Measurements from ENCODE around the gene DYSF.

DYSF gene

DNA sequence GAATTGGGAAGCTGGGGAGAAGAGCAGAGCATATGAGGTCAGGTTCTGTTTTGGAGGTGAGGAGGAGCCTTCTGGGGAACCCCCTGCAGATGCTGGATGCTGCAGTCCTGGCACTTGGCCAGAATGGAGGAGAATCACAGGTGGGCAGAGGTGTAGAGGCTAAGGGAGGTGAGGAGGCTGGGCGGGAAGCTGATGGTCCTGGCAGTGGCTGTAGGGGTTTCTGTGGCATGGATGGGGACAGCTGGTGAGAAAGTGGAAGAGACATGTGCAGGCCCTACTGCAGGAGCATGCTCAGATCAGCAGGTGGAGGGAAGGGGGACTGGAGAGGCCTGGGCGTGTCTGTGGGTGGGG, 101.3 kb downstream of the DYSF start:
- CTCF ChIA-PET = interaction anchor here (0.6 kb wide), 2 partner anchors 332 to 595 kb away, joined by 3 read pairs; no protein-coding TSS in a partner anchor
- no peak overlapping the region for H3K27ac ChIP-seq (ENCODE audit: extremely low read depth, low read depth, low read length)
- H3K36me3 ChIP-seq (ENCODE audit: control insufficient read depth in 2 of 2, insufficient read depth in 1 of 2, low read length in 2 of 2) = no peaks in the 10 kb centered on the region
- TF ChIP-seq, protein P1, sequence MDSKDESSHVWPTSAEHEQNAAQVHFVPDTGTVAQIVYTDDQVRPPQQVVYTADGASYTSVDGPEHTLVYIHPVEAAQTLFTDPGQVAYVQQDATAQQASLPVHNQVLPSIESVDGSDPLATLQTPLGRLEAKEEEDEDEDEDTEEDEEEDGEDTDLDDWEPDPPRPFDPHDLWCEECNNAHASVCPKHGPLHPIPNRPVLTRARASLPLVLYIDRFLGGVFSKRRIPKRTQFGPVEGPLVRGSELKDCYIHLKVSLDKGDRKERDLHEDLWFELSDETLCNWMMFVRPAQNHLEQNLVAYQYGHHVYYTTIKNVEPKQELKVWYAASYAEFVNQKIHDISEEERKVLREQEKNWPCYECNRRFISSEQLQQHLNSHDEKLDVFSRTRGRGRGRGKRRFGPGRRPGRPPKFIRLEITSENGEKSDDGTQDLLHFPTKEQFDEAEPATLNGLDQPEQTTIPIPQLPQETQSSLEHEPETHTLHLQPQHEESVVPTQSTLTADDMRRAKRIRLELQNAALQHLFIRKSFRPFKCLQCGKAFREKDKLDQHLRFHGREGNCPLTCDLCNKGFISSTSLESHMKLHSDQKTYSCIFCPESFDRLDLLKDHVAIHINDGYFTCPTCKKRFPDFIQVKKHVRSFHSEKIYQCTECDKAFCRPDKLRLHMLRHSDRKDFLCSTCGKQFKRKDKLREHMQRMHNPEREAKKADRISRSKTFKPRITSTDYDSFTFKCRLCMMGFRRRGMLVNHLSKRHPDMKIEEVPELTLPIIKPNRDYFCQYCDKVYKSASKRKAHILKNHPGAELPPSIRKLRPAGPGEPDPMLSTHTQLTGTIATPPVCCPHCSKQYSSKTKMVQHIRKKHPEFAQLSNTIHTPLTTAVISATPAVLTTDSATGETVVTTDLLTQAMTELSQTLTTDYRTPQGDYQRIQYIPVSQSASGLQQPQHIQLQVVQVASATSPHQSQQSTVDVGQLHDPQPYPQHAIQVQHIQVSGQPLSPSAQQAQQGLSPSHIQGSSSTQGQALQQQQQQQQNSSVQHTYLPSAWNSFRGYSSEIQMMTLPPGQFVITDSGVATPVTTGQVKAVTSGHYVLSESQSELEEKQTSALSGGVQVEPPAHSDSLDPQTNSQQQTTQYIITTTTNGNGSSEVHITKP (tag by site-specific recombination; IDR thresholded peaks at IDR 0.05) = 0 out of 2 replicates have a peak, but pooled peaks have one; percentile 10
- no peak for TF ChIP-seq SALL2 (tag by site-specific recombination; IDR thresholded peaks at IDR 0.05; ENCODE audit: borderline replicate concordance)
- H3K4me1 ChIP-seq (ENCODE audit: control insufficient read depth, insufficient read depth, low read length) = no peaks in the 10 kb centered on the region
- H3K9me3 ChIP-seq (ENCODE audit: control insufficient read depth, insufficient read depth, low read depth, low read length) = no peaks in the 10 kb centered on the region
- no peak overlapping the region for H3K4me3 ChIP-seq (ENCODE audit: low read depth, low read length)
- POLR2A ChIA-PET = interaction anchor here (0.7 kb wide), 1 partner anchor 150 kb away, joined by 3 read pairs; no protein-coding TSS in a partner anchor

DNA sequence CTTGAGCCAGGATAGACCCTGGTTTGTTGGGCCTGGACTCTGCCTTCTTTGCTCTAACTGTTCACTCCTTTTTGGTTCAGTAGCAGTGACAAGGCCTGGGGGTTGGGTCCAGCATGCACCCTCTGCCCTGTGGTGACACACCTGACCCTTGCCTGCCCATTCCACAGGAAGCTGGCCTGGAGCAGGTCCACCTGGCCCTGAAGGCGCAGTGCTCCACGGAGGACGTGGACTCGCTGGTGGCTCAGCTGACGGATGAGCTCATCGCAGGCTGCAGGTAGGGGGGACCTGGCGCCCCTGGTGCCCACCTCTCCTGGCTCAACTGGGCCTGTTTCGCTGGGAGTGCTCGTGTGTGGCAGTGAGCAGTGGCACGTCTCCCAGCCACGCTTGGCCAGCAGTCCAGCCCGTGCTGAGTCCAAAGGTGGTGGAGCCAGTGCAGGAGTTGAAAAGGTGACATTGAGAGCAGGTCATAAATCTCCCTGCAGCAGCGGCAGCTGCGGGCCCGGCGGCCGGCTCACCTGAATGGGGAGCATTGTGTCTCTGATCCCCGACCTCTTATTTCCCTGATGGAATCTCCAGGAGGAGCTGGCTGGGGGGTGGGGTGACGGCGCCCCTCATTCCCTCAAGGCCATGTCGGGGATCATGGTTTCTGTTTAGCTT, 102.6 kb downstream of the DYSF start:
- ChIA-PET POLR2A (no interaction called here), CTCF (interaction anchor here (0.6 to 1.8 kb wide), 6 partner anchors 9 to 273 kb away, joined by 3 to 5 read pairs (median 4); no protein-coding TSS in a partner anchor)
- Histone ChIP-seq H3K9me3 (ENCODE audit: control insufficient read depth, insufficient read depth, low read depth, low read length) (no peaks in the 10 kb centered on the region), H3K4me1 (ENCODE audit: control insufficient read depth, insufficient read depth, low read length) (no peaks in the 10 kb centered on the region), H3K27ac (ENCODE audit: extremely low read depth, low read depth, low read length) (no peak overlapping the region), H3K4me3 (ENCODE audit: low read depth, low read length) (no peak overlapping the region), H3K36me3 (ENCODE audit: control insufficient read depth in 2 of 2, insufficient read depth in 1 of 2, low read length in 2 of 2) (no peaks in the 10 kb centered on the region)
- TF ChIP-seq KLF16 (tag by site-specific recombination; IDR thresholded peaks at IDR 0.05) (no peak), KLF10 (tag by site-specific recombination; IDR thresholded peaks at IDR 0.05) (no peak), ZNF223 (tag by site-specific recombination; IDR thresholded peaks at IDR 0.05) (no peak), OSR2 (tag by site-specific recombination; IDR thresholded peaks at IDR 0.05) (no peak), ZNF843 (tag by site-specific recombination; IDR thresholded peaks at IDR 0.05) (no peak), ZNF24 (tag by site-specific recombination; IDR thresholded peaks at IDR 0.05) (no peak), BCL11A (tag by site-specific recombination; IDR thresholded peaks at IDR 0.05; ENCODE audit: low read depth) (no peak), IKZF3 (tag by site-specific recombination; IDR thresholded peaks at IDR 0.05) (no peak), SALL2 (tag by site-specific recombination; IDR thresholded peaks at IDR 0.05; ENCODE audit: borderline replicate concordance) (no peak), ZNF19 (tag by site-specific recombination; IDR thresholded peaks at IDR 0.05; ENCODE audit: low read depth) (no peak), SP7 (tag by site-specific recombination; IDR thresholded peaks at IDR 0.05) (no peak)
- TF ChIP-seq, protein P2, sequence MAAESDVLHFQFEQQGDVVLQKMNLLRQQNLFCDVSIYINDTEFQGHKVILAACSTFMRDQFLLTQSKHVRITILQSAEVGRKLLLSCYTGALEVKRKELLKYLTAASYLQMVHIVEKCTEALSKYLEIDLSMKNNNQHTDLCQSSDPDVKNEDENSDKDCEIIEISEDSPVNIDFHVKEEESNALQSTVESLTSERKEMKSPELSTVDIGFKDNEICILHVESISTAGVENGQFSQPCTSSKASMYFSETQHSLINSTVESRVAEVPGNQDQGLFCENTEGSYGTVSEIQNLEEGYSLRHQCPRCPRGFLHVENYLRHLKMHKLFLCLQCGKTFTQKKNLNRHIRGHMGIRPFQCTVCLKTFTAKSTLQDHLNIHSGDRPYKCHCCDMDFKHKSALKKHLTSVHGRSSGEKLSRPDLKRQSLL (tag by site-specific recombination; IDR thresholded peaks at IDR 0.05) = no peak
- TF ChIP-seq, protein P3, sequence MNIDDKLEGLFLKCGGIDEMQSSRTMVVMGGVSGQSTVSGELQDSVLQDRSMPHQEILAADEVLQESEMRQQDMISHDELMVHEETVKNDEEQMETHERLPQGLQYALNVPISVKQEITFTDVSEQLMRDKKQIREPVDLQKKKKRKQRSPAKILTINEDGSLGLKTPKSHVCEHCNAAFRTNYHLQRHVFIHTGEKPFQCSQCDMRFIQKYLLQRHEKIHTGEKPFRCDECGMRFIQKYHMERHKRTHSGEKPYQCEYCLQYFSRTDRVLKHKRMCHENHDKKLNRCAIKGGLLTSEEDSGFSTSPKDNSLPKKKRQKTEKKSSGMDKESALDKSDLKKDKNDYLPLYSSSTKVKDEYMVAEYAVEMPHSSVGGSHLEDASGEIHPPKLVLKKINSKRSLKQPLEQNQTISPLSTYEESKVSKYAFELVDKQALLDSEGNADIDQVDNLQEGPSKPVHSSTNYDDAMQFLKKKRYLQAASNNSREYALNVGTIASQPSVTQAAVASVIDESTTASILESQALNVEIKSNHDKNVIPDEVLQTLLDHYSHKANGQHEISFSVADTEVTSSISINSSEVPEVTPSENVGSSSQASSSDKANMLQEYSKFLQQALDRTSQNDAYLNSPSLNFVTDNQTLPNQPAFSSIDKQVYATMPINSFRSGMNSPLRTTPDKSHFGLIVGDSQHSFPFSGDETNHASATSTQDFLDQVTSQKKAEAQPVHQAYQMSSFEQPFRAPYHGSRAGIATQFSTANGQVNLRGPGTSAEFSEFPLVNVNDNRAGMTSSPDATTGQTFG (tag by site-specific recombination; IDR thresholded peaks at IDR 0.05; ENCODE audit: borderline replicate concordance) = no peak

Measured in HEK293 (cell line).